ENCODE results near the gene ATN1. TPM values are rescaled to one million over a fixed set of nuclear protein-coding genes. Genes with fewer than 3 reads are reported as not detected.
A peak's percentile ranks its signal among the peaks of the same experiment; 100 is the strongest.

ATN1 gene
- total and polyA plus RNA-seq, 11 donors: 38.4 to 82.9 (median 65.6) TPM

GRCh38 chr12:6961695-6962284 is 34.0 kb downstream of the ATN1 start:
- TF ChIP-seq POLR2A (IDR thresholded peaks at IDR 0.05): peak in 1 of 2 donors; percentile 12
- TF ChIP-seq CTCF (IDR thresholded peaks at IDR 0.05): peak; percentile 12 to 65 (median 40)
- peak; percentile 61 to 81 (median 72) for DNase-seq
- Histone ChIP-seq H3K4me3 (peak overlapping the region in 9 of 12 donors; percentile 3 to 46 (median 32)), H3K27me3 (no peaks in the 10 kb centered on the region), H3K27ac (peak overlapping the region in 11 of 12 donors; percentile 68 to 97 (median 81)), H3K4me1 (peaks cover 2 to 71% (median 41%) of the 10 kb centered on the region in 12 donors), H3K9me3 (no peaks in the 10 kb centered on the region), H3K36me3 (peaks cover 0 to 53% (median 17%) of the 10 kb centered on the region in 9 donors)
- 10 to 17% (median 13%) methylated on average over 15 to 16 of the region's 16 CpGs for WGBS, 4 donors
- intact Hi-C loops (cut with DNase I): loop anchor here in 6 of 10 donors (1.0 to 10.0 kb wide), 7 partner anchors 17 to 133 kb away; partner anchors contain the start of genes C12orf57 (in 2 of the 6), C1R (in 2 of the 6), SPSB2 (in 1 of the 6) and TPI1 (in 1 of the 6)
- peak; percentile 17 to 60 (median 45) for ATAC-seq

- Histone ChIP-seq H3K36me3 (peaks cover 0 to 53% (median 23%) of the 10 kb centered on the region in 9 donors), H3K9me3 (no peaks in the 10 kb centered on the region), H3K27ac (peak overlapping the region in 11 of 12 donors; percentile 68 to 97 (median 81)), H3K27me3 (no peaks in the 10 kb centered on the region), H3K4me1 (peaks cover 2 to 64% (median 41%) of the 10 kb centered on the region in 12 donors), H3K4me3 (peak overlapping the region in 7 of 12 donors; percentile 24 to 46 (median 40))
- ATAC-seq: peak in 1 of 4 donors; percentile 1
- TF ChIP-seq POLR2A (IDR thresholded peaks at IDR 0.05) (no peak), CTCF (IDR thresholded peaks at IDR 0.05) (no peak)
- intact Hi-C loops (cut with DNase I): loop anchor here in 6 of 10 donors (2.0 to 10.0 kb wide), 6 partner anchors 18 to 132 kb away; partner anchors contain the start of genes C1R (in 2 of the 6), C12orf57 (in 1 of the 6), SPSB2 (in 1 of the 6) and TPI1 (in 1 of the 6)
- DNase-seq: peak in 2 of 5 donors; percentile 22 to 26
- WGBS, 4 donors: 61 to 75% (median 74%) methylated on average over 19 to 25 of the region's 25 CpGs
Observed at GRCh38 chr12:6962285-6963015, 34.7 kb downstream of the ATN1 start.

GRCh38 chr12:6963016-6963731 is 35.4 kb downstream of the ATN1 start:
- DNase-seq: peak in 1 of 5 donors; percentile 25

More at GRCh38 chr12:6963016-6963731, 35.4 kb downstream of the ATN1 start:
- TF ChIP-seq POLR2A (IDR thresholded peaks at IDR 0.05): no peak
- Histone ChIP-seq H3K36me3 (peaks cover 0 to 53% (median 31%) of the 10 kb centered on the region in 9 donors), H3K9me3 (no peaks in the 10 kb centered on the region), H3K4me1 (peaks cover 2 to 57% (median 40%) of the 10 kb centered on the region in 12 donors), H3K4me3 (no peak overlapping the region), H3K27ac (peak overlapping the region in 8 of 12 donors; percentile 68 to 97 (median 81)), H3K27me3 (no peaks in the 10 kb centered on the region)
- no peak for ATAC-seq
- intact Hi-C loops (cut with DNase I): loop anchor here in 6 of 10 donors (2.0 to 10.0 kb wide), 6 partner anchors 18 to 132 kb away; partner anchors contain the start of genes C1R (in 2 of the 6), C12orf57 (in 1 of the 6), SPSB2 (in 1 of the 6) and TPI1 (in 1 of the 6)
- WGBS, 4 donors: 80 to 86% (median 82%) methylated on average over 30 to 32 of the region's 32 CpGs

Measured in heart left ventricle (tissue), 16 donors.